Measurements from ENCODE around the gene ABCC9.

DNA sequence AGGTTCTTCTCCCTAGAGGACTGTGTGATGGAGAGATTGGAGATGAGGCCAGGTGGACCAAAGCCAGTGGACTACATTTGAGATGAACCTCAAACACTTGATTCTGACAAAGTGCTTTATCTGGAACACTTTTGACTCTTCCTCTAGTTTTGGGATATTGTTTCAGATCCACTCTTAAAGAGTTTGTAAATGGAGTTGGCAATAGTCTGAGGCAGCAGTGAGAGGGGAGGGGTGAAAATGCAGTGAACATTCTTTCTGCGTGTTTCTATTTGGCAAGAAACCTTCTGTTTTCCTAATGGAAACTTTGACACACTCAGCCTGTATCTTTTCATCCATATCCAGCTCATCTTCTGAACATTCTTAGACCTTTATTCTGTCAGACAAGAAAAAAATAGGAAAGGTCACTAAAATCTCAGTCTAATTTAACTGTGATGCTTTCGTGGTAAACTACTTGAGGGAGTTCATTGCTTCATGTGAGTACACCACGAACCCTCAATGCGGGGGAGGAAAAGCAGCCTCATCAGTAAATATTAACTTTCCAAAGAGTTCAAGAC, 109.4 kb downstream of the ABCC9 start:
- TF ChIP-seq, protein P1, sequence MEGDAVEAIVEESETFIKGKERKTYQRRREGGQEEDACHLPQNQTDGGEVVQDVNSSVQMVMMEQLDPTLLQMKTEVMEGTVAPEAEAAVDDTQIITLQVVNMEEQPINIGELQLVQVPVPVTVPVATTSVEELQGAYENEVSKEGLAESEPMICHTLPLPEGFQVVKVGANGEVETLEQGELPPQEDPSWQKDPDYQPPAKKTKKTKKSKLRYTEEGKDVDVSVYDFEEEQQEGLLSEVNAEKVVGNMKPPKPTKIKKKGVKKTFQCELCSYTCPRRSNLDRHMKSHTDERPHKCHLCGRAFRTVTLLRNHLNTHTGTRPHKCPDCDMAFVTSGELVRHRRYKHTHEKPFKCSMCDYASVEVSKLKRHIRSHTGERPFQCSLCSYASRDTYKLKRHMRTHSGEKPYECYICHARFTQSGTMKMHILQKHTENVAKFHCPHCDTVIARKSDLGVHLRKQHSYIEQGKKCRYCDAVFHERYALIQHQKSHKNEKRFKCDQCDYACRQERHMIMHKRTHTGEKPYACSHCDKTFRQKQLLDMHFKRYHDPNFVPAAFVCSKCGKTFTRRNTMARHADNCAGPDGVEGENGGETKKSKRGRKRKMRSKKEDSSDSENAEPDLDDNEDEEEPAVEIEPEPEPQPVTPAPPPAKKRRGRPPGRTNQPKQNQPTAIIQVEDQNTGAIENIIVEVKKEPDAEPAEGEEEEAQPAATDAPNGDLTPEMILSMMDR (conservative IDR thresholded peaks at IDR 0.05): no peak
- TF ChIP-seq EZH2 (IDR thresholded peaks at IDR 0.05; ENCODE audit: low read depth): no peak
